Stimulated activated CD4-positive, alpha-beta T cell treated with anti-CD3 and anti-CD28 coated beads, Interleukin-12 subunit alpha, Interleukin-12 subunit beta, amount 100 ng/mL, for 48 hours (primary cell): ENCODE measurements around the gene NR4A2.
"Not testable (repeated sequence)": the region's sequence is repeated elsewhere in the genome, so short reads cannot be mapped to it uniquely, and the experiment has no call there.

Source experiments
- DNase-seq, 3 donors: peaks; one replicate each; pipeline ENCODE4 v3.0.0-alpha.2; 2020; ENCODE audit warnings: low read depth in 2 of 3, low spot score in 1 of 3

The NR4A2 gene

GRCh38 chr2:156322686-156323231 is 9.8 kb downstream of the NR4A2 start:
- no peak for DNase-seq

GRCh38 chr2:156322051-156322685 is 10.4 kb downstream of the NR4A2 start:
- no peak for DNase-seq

- no peak for DNase-seq
These were observed 11.1 kb downstream of the NR4A2 start for GRCh38 chr2:156321243-156321904.

GRCh38 chr2:156320486-156321098 is 11.9 kb downstream of the NR4A2 start:
- no peak for DNase-seq

GRCh38 chr2:156319811-156320485 is 12.6 kb downstream of the NR4A2 start:
- no peak for DNase-seq

GRCh38 chr2:156317631-156318030 is 14.9 kb downstream of the NR4A2 start:
- no peak for DNase-seq

- DNase-seq = no peak
These were observed 20.5 kb downstream of the NR4A2 start for GRCh38 chr2:156311976-156312375.

- no peak for DNase-seq
These were observed 21.7 kb downstream of the NR4A2 start for GRCh38 chr2:156310773-156311172.

GRCh38 chr2:156309917-156310316 is 22.6 kb downstream of the NR4A2 start:
- no peak for DNase-seq

GRCh38 chr2:156309167-156309566 is 23.4 kb downstream of the NR4A2 start:
- DNase-seq = no peak

GRCh38 chr2:156306821-156307220 is 25.7 kb downstream of the NR4A2 start:
- no peak for DNase-seq

GRCh38 chr2:156305121-156305520 is 27.4 kb downstream of the NR4A2 start:
- DNase-seq = no peak

GRCh38 chr2:156300337-156300736 is 32.2 kb downstream of the NR4A2 start:
- DNase-seq = no peak

GRCh38 chr2:156294945-156295580 is 37.5 kb downstream of the NR4A2 start:
- DNase-seq = no peak

GRCh38 chr2:156293382-156293781 is 39.1 kb downstream of the NR4A2 start:
- not testable (repeated sequence) for DNase-seq

- DNase-seq = no peak
These were observed 52.9 kb downstream of the NR4A2 start for GRCh38 chr2:156279446-156280150.
